Esophagus squamous epithelium (tissue), 5 donors: ENCODE data around the gene GYS1. TPM values are rescaled to one million over a fixed set of nuclear protein-coding genes. Genes with fewer than 3 reads are reported as not detected.

Source experiments
- DNase-seq: peaks from one replicate; lab custom pipeline; 2025; lab: John Stamatoyannopoulos, UW
- H3K27ac ChIP-seq, 4 donors: fragments of 200-600 bp; sonication (generic); one replicate each; pipeline ENCODE4 v1.5.1; 2016 to 2019; ENCODE audit warnings: mild to moderate bottlenecking in 1 of 4
- H3K27me3 ChIP-seq, 4 donors: fragments of 200-600 bp; sonication (generic); 1 replicate in 3 of 4; 2 replicates in 1 of 4; pipeline versions ENCODE4 v1.5.1 to v1.6.0; 2017 to 2021; ENCODE audit warnings: antibody characterized with exemption in 1 of 4
- H3K36me3 ChIP-seq, 3 donors: fragments of 200-600 bp; sonication (generic); one replicate each; pipeline ENCODE4 v1.5.1; 2016 to 2019
- H3K4me1 ChIP-seq, 3 donors: fragments of 200-600 bp; sonication (generic); one replicate each; pipeline ENCODE4 v1.5.1; 2017 to 2019
- H3K4me3 ChIP-seq, 4 donors: fragments of 200-600 bp; sonication (generic); 1 replicate in 3 of 4; 2 replicates in 1 of 4; pipeline ENCODE4 v1.5.1; 2016 to 2019; ENCODE audit warnings: mild to moderate bottlenecking in 2 of 4, moderate library complexity in 1 of 4
- H3K9me3 ChIP-seq, 3 donors: fragments of 200-600 bp; sonication (generic); one replicate each; pipeline ENCODE4 v1.5.1; 2016 to 2019
- POLR2A ChIP-seq, 4 donors: fragments of 450-650 bp; IDR thresholded peaks; one replicate each; pipeline ENCODE4 v1.6.1; 2017; ENCODE audit warnings: antibody characterized with exemption in 4 of 4, mild to moderate bottlenecking in 4 of 4, moderate library complexity in 3 of 4
- WGBS, 2 donors: methylation state at CpG; one replicate each; pipeline ENCODE4 v1.1.5; 2018; 5-methylcytosine and 5-hydroxymethylcytosine counted together
- intact Hi-C: fragments of 100-400 bp; cut with DNase I; formaldehyde crosslinking; loops from one replicate; pipeline ENCODE4 v1.15.0; 2022
- total RNA-seq, 4 donors: library from RNA; depleted of rRNA; stranded (reverse); fragments of >200 nt; gene quantifications; one replicate each; pipeline ENCODE4 v1.1.0, GENCODE V29; 2016
- TF ChIP-seq, protein P1 (sequence below), 6 experiments: fragments of 450-650 bp in 4 of 6; fragments of 200-600 bp in 2 of 6; sonication (generic) in 2 of 6; IDR thresholded peaks; one replicate each; pipeline ENCODE4 v1.5.1; 2016 to 2019; ENCODE audit warnings: antibody characterized with exemption in 6 of 6, mild to moderate bottlenecking in 4 of 6, moderate library complexity in 4 of 6
- donor health status: DM: yes; HTN: yes; CAD: no.

GYS1 gene
- total RNA-seq, 4 donors from 2014 or later, result 30.6 to 47.6 (median 39.5) TPM

DNA sequence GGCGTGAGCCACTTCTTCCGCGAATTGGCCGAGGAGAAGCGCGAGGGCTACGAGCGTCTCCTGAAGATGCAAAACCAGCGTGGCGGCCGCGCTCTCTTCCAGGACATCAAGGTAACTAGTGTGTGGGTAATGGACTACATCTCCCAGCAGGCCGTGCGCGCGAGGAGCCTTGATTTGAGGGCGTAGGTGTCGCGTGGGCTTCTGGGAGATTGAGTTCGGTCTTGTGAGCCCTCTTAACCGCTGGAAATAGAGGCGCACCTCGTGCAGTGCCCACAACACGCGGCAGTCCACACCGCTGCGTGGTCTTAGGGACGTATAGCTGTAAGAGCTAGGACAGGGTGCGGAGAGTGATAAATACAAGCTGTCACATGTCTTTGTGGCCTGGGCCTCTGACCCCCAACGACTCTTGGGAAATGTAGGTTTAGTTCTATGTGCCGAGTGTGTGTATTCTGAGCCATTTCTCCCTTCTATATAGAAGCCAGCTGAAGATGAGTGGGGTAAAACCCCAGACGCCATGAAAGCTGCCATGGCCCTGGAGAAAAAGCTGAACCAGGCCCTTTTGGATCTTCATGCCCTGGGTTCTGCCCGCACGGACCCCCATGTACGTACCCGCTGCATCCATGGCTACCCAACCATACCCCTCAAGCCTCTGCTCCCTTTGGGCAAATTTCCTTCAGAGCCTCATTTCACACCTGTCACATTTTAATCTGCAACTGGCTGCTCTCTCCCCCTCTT lies 27.1 kb downstream of the GYS1 start:
- 8% methylated on average over 30 of the region's 36 CpGs for WGBS, 2 donors
- intact Hi-C loops, result no loop called here
- TF ChIP-seq, protein P1, sequence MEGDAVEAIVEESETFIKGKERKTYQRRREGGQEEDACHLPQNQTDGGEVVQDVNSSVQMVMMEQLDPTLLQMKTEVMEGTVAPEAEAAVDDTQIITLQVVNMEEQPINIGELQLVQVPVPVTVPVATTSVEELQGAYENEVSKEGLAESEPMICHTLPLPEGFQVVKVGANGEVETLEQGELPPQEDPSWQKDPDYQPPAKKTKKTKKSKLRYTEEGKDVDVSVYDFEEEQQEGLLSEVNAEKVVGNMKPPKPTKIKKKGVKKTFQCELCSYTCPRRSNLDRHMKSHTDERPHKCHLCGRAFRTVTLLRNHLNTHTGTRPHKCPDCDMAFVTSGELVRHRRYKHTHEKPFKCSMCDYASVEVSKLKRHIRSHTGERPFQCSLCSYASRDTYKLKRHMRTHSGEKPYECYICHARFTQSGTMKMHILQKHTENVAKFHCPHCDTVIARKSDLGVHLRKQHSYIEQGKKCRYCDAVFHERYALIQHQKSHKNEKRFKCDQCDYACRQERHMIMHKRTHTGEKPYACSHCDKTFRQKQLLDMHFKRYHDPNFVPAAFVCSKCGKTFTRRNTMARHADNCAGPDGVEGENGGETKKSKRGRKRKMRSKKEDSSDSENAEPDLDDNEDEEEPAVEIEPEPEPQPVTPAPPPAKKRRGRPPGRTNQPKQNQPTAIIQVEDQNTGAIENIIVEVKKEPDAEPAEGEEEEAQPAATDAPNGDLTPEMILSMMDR (IDR thresholded peaks at IDR 0.05), result no peak
- Histone ChIP-seq H3K36me3 (peaks cover 22 to 51% (median 23%) of the 10 kb centered on the region in 3 donors), H3K27me3 (no peaks in the 10 kb centered on the region), H3K4me1 (peaks cover 44 to 78% (median 46%) of the 10 kb centered on the region in 3 donors), H3K4me3 (peak overlapping the region; percentile 68 to 97 (median 84)), H3K9me3 (no peaks in the 10 kb centered on the region), H3K27ac (peak overlapping the region; percentile 84 to 95 (median 94))
- peak; percentile 57 for DNase-seq

DNA sequence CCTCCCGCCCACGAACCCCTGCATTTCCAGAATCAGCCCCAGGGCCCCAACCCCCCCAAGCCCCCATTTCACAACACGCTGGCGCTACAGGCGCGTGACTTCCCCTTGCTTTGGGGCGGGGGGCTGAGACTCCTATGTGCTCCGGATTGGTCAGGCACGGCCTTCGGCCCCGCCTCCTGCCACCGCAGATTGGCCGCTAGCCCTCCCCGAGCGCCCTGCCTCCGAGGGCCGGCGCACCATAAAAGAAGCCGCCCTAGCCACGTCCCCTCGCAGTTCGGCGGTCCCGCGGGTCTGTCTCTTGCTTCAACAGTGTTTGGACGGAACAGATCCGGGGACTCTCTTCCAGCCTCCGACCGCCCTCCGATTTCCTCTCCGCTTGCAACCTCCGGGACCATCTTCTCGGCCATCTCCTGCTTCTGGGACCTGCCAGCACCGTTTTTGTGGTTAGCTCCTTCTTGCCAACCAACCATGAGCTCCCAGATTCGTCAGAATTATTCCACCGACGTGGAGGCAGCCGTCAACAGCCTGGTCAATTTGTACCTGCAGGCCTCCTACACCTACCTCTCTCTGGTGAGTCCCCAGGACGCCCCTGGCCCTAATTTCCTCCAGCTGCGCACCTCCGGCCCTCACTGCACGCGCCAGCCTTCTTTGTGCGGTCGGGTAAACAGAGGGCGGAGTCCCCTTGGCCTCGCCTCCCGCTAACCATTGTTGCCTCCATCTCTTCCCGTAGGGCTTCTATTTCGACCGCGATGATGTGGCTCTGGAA lies 27.9 kb downstream of the GYS1 start, which contains the start of gene FTL:
TSS of gene FTL (plus strand) at position 270 of the 766 bp plus-strand sequence. CDS start at position 469, 199 bp downstream.
- intact Hi-C loops, result no loop called here
- H3K27ac ChIP-seq, result peak within 1 kb of the TSS; percentile 84 to 95 (median 94)
- H3K9me3 ChIP-seq, result no peaks in the 10 kb centered on the region
- peak; percentile 90 for DNase-seq
- TF ChIP-seq POLR2A (IDR thresholded peaks at IDR 0.05), result peak in 3 of 4 donors; percentile 33 to 99 (median 99)
- TF ChIP-seq, protein P1 (IDR thresholded peaks at IDR 0.05), result peak in 1 of 6 experiments; percentile 1
- no peaks in the 10 kb centered on the region for H3K27me3 ChIP-seq
- peaks cover 17 to 43% (median 19%) of the 10 kb centered on the region in 3 donors for H3K36me3 ChIP-seq
- H3K4me3 ChIP-seq, result peak within 1 kb of the TSS; percentile 68 to 97 (median 84)
- WGBS, 2 donors, result 0 to 1% methylated on average over 24 to 31 of the region's 52 CpGs
- H3K4me1 ChIP-seq, result peaks cover 43 to 72% (median 44%) of the 10 kb centered on the region in 3 donors

DNA sequence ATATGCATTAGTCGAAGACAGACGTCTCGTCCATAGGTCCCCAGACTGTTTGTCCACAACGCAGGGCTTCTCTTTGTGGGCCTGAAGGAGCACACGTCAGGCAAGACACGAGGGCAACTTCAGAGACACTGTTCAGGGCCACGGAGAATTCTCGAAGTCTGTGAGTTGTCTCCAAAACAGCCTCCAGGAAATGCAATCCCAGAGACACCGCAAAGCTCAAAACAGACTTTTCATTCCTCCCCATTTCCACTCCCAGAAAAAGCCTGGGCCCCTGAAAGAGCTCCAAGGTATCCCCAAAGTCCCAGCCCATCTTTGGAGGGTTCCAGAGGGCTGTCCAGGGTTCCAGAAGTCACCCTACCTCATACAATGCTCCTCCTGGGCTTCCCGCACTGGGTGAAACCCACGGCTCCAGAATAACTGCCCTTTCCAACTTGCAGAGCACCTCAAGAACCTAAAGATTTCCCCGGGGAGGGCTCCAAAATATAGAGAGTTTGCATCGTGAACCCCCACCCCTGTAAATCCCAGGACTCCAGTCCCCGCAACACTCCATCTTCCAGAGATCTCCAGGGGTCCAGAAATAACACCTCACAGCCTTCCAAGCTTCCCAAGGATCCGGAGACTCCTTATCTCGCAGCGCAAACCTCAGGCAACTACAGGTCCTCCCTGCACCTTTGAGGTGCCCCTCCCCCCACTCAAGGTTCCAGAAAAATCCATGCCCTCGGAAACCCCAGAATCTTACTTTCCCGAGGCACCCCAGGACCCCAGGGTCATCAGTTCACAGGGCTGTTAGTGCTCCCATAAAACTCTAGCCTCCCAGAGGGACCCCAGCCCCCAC lies 28.7 kb downstream of the GYS1 start:
- Histone ChIP-seq H3K27me3 (no peaks in the 10 kb centered on the region), H3K4me1 (peaks cover 43 to 72% (median 44%) of the 10 kb centered on the region in 3 donors), H3K4me3 (peak overlapping the region; percentile 68 to 97 (median 84)), H3K9me3 (no peaks in the 10 kb centered on the region), H3K36me3 (peaks cover 9 to 35% (median 11%) of the 10 kb centered on the region in 3 donors), H3K27ac (peak overlapping the region; percentile 84 to 95 (median 94))
- TF ChIP-seq, protein P1 (IDR thresholded peaks at IDR 0.05), result no peak
- intact Hi-C loops, result no loop called here
- DNase-seq, result no peak
- 17 to 37% methylated on average over 8 of the region's 19 CpGs for WGBS, 2 donors

DNA sequence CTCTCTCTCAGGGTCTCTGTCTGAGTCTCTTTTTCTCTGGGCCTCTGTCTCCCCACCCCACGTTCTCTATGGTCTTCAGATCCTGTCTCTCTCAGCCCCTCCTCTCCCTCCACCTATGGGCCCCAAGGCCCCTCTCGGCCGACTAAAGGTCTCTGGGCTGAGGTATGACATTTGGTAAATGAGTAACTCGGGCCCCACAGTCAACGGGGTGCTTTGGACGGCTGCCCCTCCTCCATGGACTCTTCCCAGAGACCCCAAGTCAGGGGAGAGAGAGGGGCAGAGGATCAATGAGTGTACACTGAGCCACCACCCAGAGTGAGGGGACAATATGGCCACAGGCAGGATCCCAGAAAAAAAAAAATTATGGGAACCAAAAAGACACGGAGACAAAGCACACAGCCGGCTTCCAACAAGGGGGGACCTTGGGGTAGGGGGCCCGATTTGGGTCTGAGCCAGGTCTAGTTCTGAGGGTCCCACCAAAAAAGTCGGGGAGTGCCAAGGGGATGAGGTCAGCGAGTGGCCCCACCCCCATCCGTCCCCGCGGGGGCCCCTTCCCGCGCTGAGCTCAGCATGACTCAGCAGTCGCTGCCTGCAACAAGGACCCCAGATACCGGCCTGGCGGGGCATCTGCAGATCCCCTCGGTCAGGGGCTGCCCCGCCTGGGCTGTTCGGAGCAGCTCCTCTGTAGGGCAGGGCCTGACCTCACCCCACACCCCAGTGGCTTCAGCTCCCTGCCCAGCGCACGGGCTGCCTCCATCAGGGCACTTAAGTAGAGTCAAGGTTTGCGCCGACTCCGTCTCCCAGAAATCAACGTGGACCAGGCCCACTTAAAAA lies 29.5 kb downstream of the GYS1 start:
- intact Hi-C loops, result no loop called here
- 5 to 12% methylated on average over 13 to 23 of the region's 28 CpGs for WGBS, 2 donors

More for the DNA sequence above, 29.5 kb downstream of the GYS1 start:
- TF ChIP-seq, protein P1 (IDR thresholded peaks at IDR 0.05), result no peak
- peak in 1 of 4 donors; percentile 50 for TF ChIP-seq POLR2A (IDR thresholded peaks at IDR 0.05)
- H3K4me1 ChIP-seq, result peaks cover 43 to 66% (median 44%) of the 10 kb centered on the region in 3 donors
- H3K9me3 ChIP-seq, result no peaks in the 10 kb centered on the region
- peaks cover under 1 to 27% (median 2%) of the 10 kb centered on the region in 3 donors for H3K36me3 ChIP-seq
- peak overlapping the region; percentile 84 to 95 (median 94) for H3K27ac ChIP-seq
- H3K4me3 ChIP-seq, result peak overlapping the region; percentile 1 to 97 (median 84)
- DNase-seq, result no peak
- no peaks in the 10 kb centered on the region for H3K27me3 ChIP-seq
